PFSK-1 (cell line): ENCODE measurements around the gene FHIP2A.

Experiments used
- FOXP2 ChIP-seq: optimal IDR thresholded peaks from 2 replicates; pipeline ENCODE3; 2011; ENCODE audit warnings: borderline replicate concordance, control low read depth, inconsistent platforms; ENCODE audit not compliant: insufficient read depth; ENCODE audit errors: extremely low read length, extremely low read depth
- POLR2AphosphoS5 ChIP-seq: IDR thresholded peaks from 2 replicates; pipeline ENCODE4 v1.6.1; 2012; ENCODE audit warnings: low read depth, mild to moderate bottlenecking, control low read depth, low read length, moderate library complexity
- SIN3A ChIP-seq: IDR thresholded peaks from 2 replicates; pipeline ENCODE4 v1.6.1; 2012; ENCODE audit warnings: mild to moderate bottlenecking, low read length, moderate library complexity, borderline replicate concordance; ENCODE audit not compliant: insufficient read depth
- TAF1 ChIP-seq: IDR thresholded peaks from 2 replicates; pipeline ENCODE4 v1.6.1; 2012; ENCODE audit warnings: low read length, control low read depth, borderline replicate concordance; ENCODE audit not compliant: insufficient read depth
- TF ChIP-seq, protein P1 (sequence below), 2 experiments: IDR thresholded peaks; 2 replicates each; pipeline versions ENCODE4 v1.6.1 to v1.8.0; 2011 to 2012; ENCODE audit warnings: low read depth in 2 of 2, low read length in 2 of 2, control low read depth in 1 of 2, inconsistent platforms in 1 of 2, mild to moderate bottlenecking in 1 of 2, moderate library complexity in 1 of 2; ENCODE audit not compliant: insufficient read depth in 1 of 2

Gene FHIP2A

DNA sequence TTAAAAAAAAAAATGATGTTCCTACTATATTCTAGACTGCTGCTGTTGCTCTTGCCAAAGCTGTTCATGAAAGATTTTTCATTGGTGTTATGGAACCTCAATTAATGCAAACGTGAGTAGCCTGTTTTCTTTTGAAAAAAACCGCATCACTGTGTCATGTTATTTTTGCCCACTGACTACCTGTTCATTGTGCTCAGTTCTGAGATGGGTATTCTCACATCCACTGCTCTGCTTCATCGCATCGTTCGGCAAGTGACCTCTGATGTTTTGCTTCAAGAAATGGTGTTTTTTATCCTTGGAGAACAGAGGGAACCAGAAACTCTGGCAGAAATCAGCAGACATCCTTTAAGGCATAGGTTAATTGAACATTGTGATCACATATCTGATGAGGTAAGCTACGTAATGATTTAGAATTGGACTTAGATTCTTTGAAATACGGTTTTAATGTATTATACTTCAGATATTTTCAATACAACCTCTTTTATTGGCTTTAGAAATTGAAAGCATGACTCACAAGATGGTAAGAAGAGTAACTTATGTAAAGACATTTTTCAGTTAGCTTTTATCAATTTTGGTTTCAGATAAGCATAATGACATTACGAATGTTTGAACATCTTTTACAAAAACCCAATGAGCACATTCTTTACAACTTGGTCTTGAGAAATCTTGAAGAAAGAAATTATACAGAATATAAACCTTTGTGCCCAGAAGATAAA lies 24.6 kb downstream of the FHIP2A start:
- TF ChIP-seq TAF1 (no peak), FOXP2 (no peak), SIN3A (no peak), POLR2AphosphoS5 (no peak)
- TF ChIP-seq, protein P1, sequence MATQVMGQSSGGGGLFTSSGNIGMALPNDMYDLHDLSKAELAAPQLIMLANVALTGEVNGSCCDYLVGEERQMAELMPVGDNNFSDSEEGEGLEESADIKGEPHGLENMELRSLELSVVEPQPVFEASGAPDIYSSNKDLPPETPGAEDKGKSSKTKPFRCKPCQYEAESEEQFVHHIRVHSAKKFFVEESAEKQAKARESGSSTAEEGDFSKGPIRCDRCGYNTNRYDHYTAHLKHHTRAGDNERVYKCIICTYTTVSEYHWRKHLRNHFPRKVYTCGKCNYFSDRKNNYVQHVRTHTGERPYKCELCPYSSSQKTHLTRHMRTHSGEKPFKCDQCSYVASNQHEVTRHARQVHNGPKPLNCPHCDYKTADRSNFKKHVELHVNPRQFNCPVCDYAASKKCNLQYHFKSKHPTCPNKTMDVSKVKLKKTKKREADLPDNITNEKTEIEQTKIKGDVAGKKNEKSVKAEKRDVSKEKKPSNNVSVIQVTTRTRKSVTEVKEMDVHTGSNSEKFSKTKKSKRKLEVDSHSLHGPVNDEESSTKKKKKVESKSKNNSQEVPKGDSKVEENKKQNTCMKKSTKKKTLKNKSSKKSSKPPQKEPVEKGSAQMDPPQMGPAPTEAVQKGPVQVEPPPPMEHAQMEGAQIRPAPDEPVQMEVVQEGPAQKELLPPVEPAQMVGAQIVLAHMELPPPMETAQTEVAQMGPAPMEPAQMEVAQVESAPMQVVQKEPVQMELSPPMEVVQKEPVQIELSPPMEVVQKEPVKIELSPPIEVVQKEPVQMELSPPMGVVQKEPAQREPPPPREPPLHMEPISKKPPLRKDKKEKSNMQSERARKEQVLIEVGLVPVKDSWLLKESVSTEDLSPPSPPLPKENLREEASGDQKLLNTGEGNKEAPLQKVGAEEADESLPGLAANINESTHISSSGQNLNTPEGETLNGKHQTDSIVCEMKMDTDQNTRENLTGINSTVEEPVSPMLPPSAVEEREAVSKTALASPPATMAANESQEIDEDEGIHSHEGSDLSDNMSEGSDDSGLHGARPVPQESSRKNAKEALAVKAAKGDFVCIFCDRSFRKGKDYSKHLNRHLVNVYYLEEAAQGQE (IDR thresholded peaks at IDR 0.05; ENCODE audit: insufficient read depth in 1 of 2, low read depth in 2 of 2, low read length in 2 of 2), result no peak

- no peak for TF ChIP-seq POLR2AphosphoS5
- TF ChIP-seq, protein P1 (IDR thresholded peaks at IDR 0.05; ENCODE audit: insufficient read depth in 1 of 2, low read depth in 2 of 2, low read length in 2 of 2), result no peak
- no peak for TF ChIP-seq TAF1
- TF ChIP-seq SIN3A, result no peak
- TF ChIP-seq FOXP2, result no peak
Observed at GRCh38 chr10:114849674-114850073, 28.1 kb downstream of the FHIP2A start.

DNA sequence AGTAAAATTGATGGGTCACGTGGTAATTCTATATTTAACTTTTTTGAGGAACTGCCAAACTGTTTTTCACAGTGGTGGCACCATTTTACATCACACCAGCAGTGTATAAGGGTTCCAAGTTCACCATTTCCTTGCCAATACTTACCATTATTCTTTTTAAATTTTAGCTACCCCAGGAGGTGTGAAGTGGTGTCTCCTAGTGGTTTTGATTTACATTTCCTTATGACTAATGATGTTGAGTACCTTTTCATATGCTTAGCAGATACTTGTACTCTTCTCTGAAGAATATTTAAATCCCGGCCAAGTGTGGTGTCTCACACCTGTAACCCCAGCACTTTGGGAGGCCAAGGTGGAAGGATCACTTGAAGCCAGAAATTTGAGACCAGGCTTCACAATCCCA lies 28.5 kb downstream of the FHIP2A start:
- TF ChIP-seq TAF1 (no peak), FOXP2 (no peak), POLR2AphosphoS5 (no peak)
- TF ChIP-seq, protein P1 (IDR thresholded peaks at IDR 0.05; ENCODE audit: insufficient read depth in 1 of 2, low read depth in 2 of 2, low read length in 2 of 2), result no peak

- no peak for TF ChIP-seq POLR2AphosphoS5
- TF ChIP-seq TAF1, result no peak
- TF ChIP-seq FOXP2, result no peak
- TF ChIP-seq SIN3A, result no peak
- TF ChIP-seq, protein P1 (IDR thresholded peaks at IDR 0.05; ENCODE audit: insufficient read depth in 1 of 2, low read depth in 2 of 2, low read length in 2 of 2), result no peak
Observed at GRCh38 chr10:114851336-114851735, 29.8 kb downstream of the FHIP2A start.
